Erythroblast (primary cell): ENCODE results near the gene MYBPH.

Source experiments
- GATA1 ChIP-seq: IDR thresholded peaks from 2 replicates; pipeline ENCODE4 v1.6.1; 2011; ENCODE audit warnings: low read depth, mild to moderate bottlenecking, control low read depth, low read length, moderate library complexity
- POLR2A ChIP-seq: IDR thresholded peaks from 2 replicates; pipeline ENCODE4 v1.6.1; 2011; ENCODE audit warnings: mild to moderate bottlenecking, low read length

- TF ChIP-seq POLR2A (no peak), GATA1 (no peak)
Observed at GRCh38 chr1:203137324-203137723, 38.3 kb downstream of the MYBPH start.
